ENCODE data around the gene ATP10A. TPM values are rescaled to one million over a fixed set of nuclear protein-coding genes. Genes with fewer than 3 reads are reported as not detected.

ATP10A gene
- total RNA-seq, 1 experiment from 2014 or later: 0.02 TPM

DNA sequence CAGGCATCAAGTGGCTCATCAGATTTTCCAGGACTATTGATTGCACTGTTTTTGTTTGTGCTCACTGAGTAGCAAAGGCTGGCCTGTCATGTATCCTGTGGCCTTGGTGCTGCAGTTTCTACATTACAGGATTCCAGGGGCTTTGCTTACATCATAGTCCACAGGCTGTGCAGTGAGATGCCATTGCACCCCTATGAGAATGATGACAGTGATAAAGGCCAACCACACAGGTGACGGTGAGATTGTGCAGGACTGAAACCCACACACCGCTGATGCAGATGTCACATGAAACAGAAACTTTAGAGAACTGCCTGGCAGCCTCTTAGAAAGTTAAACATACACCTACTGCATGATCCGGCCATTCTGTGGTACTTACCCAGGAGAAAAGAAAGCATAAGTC is 229.3 kb downstream of the ATP10A start:
- H4K20me1 ChIP-seq (ENCODE audit: insufficient read depth): no peaks in the 10 kb centered on the region
- no peak overlapping the region for H3K4me2 ChIP-seq (ENCODE audit: low read length)
- H3K79me2 ChIP-seq (ENCODE audit: insufficient read depth, low read length): no peaks in the 10 kb centered on the region
- intact Hi-C loops (cut with micrococcal nuclease): no loop called here
- no peaks in the 10 kb centered on the region for H3K27me3 ChIP-seq (ENCODE audit: insufficient read depth, low read length)
- H3K36me3 ChIP-seq (ENCODE audit: control insufficient read depth in 1 of 2, insufficient read depth in 2 of 2, low read length in 2 of 2): no peaks in the 10 kb centered on the region
- H3K9ac ChIP-seq (ENCODE audit: low read length): no peak overlapping the region
- ChIA-PET RAD21 (ENCODE audit: low non-redundant PET in 1 of 2, low total read pairs in 2 of 2, uncharacterized antibody in 2 of 2, unreplicated experiment in 2 of 2) (no interaction called here), POLR2A (no interaction called here), CTCF (no interaction called here)
- H3K4me1 ChIP-seq (ENCODE audit: control insufficient read depth in 1 of 2, insufficient read depth in 2 of 2, low read length in 2 of 2): no peaks in the 10 kb centered on the region
- no peak overlapping the region for H2AFZ ChIP-seq (ENCODE audit: low read depth, low read length, poor library complexity, severe bottlenecking)
- H3K9me3 ChIP-seq (ENCODE audit: control insufficient read depth in 1 of 2, insufficient read depth in 1 of 2, low read depth in 1 of 2, low read length in 2 of 2): peaks cover 6 to 39% of the 10 kb centered on the region in 2 experiments; a peak in 2 of 4 replicates
- DNase-seq (ENCODE audit: low read depth, low spot score) (no peak), ATAC-seq (no peak)
- no peak overlapping the region for H3K4me3 ChIP-seq (replicated peaks in 1 of 2; ENCODE audit: low read depth in 1 of 2, low read length in 2 of 2)
- TF ChIP-seq FOSL1 (IDR thresholded peaks at IDR 0.05; ENCODE audit: low read depth) (no peak), SP1 (IDR thresholded peaks at IDR 0.05; ENCODE audit: low read depth) (no peak), EGR1 (IDR thresholded peaks at IDR 0.05; ENCODE audit: low read depth) (no peak), ZFX (IDR thresholded peaks at IDR 0.05) (no peak), CBX3 (IDR thresholded peaks at IDR 0.05; ENCODE audit: low read depth) (no peak), SIN3A (IDR thresholded peaks at IDR 0.05; ENCODE audit: low read depth) (no peak), CEBPB (IDR thresholded peaks at IDR 0.05; ENCODE audit: low read depth) (no peak), YY1 (IDR thresholded peaks at IDR 0.05; ENCODE audit: extremely low read depth, insufficient replicate concordance, low read depth, low read length) (no peak), SRF (IDR thresholded peaks at IDR 0.05; ENCODE audit: low read depth) (no peak), POLR2AphosphoS5 (IDR thresholded peaks at IDR 0.05; ENCODE audit: low read depth, low read length) (no peak)
- TF ChIP-seq, protein P1, sequence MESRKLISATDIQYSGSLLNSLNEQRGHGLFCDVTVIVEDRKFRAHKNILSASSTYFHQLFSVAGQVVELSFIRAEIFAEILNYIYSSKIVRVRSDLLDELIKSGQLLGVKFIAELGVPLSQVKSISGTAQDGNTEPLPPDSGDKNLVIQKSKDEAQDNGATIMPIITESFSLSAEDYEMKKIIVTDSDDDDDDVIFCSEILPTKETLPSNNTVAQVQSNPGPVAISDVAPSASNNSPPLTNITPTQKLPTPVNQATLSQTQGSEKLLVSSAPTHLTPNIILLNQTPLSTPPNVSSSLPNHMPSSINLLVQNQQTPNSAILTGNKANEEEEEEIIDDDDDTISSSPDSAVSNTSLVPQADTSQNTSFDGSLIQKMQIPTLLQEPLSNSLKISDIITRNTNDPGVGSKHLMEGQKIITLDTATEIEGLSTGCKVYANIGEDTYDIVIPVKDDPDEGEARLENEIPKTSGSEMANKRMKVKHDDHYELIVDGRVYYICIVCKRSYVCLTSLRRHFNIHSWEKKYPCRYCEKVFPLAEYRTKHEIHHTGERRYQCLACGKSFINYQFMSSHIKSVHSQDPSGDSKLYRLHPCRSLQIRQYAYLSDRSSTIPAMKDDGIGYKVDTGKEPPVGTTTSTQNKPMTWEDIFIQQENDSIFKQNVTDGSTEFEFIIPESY (IDR thresholded peaks at IDR 0.05; ENCODE audit: extremely low read depth, insufficient replicate concordance, low read length): no peak
- TF ChIP-seq, protein P2, sequence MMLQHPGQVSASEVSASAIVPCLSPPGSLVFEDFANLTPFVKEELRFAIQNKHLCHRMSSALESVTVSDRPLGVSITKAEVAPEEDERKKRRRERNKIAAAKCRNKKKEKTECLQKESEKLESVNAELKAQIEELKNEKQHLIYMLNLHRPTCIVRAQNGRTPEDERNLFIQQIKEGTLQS (IDR thresholded peaks at IDR 0.05): no peak
- BruUV-seq (replicated peaks): no TSS peak
- no peak overlapping the region for H3K27ac ChIP-seq (ENCODE audit: low read depth, low read length)
- no peaks in the 10 kb centered on the region for H3K9me2 ChIP-seq (ENCODE audit: insufficient read depth)
